ENCODE data around the gene PRR15L.
"Not testable (repeated sequence)": the region's sequence is repeated elsewhere in the genome, so short reads cannot be mapped to it uniquely, and the experiment has no call there.

Gene PRR15L

DNA sequence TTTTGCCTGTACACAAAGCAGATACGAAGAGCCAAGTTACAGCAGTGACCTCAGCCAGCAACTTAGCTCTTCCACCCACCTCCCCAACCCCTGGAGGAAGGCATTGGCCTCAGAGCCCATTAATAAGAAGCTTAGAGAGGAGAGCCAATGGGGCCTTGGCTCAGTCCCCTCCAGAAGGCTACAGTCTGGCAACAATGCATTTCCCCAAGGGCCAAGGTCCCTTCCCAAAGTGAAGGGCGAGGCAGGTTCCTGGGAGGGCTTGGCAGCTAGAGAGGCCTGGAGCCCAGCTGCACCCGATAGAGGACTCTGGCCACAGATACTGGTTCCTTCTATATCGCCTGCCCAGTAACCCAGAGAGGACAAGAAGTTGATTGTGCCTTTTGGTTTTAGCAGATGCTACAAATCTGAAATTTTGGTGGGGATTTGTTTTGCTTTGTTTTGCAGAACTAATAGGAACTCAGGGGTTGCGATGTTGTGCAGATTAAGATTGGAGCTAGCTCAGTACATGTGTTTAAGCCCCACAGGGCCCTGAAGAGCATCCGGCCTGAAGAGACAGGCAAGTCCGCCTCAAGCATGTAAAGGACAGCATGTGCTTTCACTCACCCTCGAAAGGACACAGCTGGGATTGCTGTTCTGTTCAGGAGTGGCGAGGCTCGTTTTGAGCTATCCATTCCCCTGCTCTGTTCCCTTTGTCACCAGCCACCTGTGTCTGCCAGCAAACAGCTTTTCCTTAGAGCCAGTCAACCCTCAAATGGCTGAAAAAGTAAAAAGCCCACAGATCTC is 28.3 kb downstream of the PRR15L start:
- no peak for DNase-seq

- no peak for DNase-seq
Measured at GRCh38 chr17:47928415-47928814, 29.3 kb downstream of the PRR15L start.

DNA sequence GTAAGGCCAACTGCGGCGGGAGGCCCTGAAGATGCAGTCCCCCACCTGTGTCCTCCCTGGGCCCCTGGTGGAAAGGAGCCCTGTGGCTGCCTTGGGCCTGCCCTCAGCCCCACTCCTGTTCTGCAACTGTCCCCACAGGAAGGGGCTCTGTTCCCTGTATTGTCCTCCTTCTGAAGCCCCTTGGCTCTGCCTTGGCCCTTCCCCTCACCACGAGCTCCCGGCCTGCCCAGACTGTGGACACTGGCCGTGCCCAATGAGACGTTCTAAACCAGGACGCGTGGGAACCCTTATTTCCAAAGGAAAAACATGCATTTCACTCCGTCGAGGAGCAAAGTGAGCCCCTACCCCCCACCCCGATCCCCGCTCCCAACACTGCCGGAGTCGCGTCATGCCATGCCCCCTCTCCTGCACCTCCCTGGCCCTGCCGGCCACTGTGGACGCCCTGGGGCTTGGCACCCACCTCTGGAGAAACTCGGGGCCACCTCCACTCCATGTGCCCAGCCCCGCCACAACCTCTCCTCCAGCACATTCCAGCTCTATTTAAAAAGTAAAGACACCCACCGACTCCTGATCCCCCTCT is 29.8 kb downstream of the PRR15L start:
- no peak for DNase-seq

GRCh38 chr17:47925678-47925988 is 32.0 kb downstream of the PRR15L start:
- DNase-seq, result no peak

GRCh38 chr17:47924785-47925677 is 32.7 kb downstream of the PRR15L start:
- DNase-seq, result no peak

GRCh38 chr17:47919889-47920288 is 37.8 kb downstream of the PRR15L start:
- not testable (repeated sequence) for DNase-seq

DNA sequence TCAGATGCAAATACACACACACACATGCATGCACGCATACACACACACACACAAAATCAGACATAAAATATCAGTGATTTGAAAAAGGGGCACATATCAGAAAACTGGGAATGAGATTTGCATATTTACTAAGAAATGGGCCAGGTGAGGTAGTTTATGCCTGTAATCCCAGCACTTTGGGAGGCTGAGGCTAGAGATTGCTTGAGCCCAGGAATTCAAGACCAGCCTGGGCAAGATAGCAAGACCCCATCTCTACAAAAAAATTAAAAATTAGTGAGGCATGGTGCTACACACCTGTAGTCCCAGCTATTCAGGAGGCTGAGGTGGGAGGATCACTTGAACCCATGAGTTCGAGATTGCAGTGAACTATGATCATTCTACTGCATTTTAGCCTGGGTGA is 38.7 kb downstream of the PRR15L start:
- no peak for DNase-seq

GRCh38 chr17:47918006-47918405 is 39.7 kb downstream of the PRR15L start:
- no peak for DNase-seq

GRCh38 chr17:47917581-47917980 is 40.1 kb downstream of the PRR15L start:
- DNase-seq, result no peak

DNA sequence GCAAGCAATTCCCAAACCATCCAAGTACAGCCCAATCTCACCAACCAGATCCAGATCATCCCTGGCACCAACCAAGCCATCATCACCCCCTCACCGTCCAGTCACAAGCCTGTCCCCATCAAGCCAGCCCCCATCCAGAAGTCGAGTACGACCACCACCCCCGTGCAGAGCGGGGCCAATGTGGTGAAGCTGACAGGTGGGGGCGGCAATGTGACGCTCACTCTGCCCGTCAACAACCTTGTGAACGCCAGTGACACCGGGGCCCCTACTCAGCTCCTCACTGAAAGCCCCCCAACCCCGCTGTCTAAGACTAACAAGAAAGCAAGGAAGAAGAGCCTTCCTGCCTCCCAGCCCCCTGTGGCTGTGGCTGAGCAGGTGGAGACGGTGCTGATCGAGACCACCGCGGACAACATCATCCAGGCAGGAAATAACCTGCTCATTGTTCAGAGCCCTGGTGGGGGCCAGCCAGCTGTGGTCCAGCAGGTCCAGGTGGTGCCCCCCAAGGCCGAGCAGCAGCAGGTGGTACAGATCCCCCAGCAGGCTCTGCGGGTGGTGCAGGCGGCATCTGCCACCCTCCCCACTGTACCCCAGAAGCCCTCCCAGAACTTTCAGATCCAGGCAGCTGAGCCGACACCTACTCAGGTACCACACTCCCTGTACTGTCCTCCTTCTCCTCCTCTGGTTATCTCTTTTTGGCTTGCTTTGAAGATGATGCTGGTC is 41.0 kb downstream of the PRR15L start:
- DNase-seq, result no peak

DNA sequence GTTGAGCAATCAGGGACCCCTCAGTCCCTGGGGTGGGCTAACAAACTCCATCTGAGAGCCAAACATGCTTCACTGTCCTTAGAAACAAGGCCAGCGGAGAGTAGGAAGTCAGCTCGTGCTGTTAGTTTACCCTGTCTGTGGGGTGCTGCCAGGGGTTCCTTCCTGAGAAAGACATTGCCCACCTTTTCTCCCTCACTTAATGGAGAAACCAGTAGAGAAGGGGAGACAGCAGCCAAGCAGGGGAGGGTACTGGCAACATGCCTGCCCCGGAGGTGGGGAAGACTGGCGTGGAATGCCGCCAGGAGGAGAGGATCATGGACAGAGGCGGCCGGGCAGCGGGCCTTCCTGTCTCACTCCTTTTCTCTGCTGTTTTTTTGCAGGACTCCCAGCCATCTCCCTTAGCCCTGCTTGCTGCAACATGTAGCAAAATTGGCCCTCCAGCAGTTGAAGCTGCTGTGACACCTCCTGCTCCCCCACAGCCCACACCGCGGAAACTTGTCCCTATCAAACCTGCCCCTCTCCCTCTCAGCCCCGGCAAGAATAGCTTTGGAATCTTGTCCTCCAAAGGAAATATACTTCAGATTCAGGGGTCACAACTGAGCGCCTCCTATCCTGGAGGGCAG is 41.8 kb downstream of the PRR15L start:
- DNase-seq, result no peak

- no peak for DNase-seq
Measured at GRCh38 chr17:47914306-47914948, 43.3 kb downstream of the PRR15L start.

DNA sequence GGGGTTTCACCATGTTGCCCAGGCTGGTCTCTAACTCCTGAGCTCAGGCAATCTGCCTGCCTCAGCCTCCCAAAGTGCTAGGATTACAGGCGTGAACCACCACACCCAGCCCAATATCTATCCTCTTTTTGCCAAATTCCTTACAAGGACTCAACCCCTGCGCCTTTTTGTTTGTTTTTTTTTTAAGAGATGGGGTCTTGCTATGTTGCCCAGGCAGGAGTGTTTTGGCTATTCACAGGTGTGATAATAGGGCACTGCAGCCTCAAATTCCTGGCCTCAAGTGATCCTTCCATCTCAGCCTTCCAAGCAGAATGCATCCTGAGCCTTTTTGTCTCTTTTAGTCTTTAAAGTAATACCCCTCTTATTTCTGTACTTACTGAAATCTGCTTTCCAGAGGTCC is 44.6 kb downstream of the PRR15L start:
- DNase-seq, result no peak

GRCh38 chr17:47907932-47908562 is 49.6 kb downstream of the PRR15L start:
- no peak for DNase-seq

GRCh38 chr17:47906443-47906842 is 51.2 kb downstream of the PRR15L start:
- no peak for DNase-seq

GRCh38 chr17:47905221-47905733 is 52.4 kb downstream of the PRR15L start:
- DNase-seq, result no peak

DNA sequence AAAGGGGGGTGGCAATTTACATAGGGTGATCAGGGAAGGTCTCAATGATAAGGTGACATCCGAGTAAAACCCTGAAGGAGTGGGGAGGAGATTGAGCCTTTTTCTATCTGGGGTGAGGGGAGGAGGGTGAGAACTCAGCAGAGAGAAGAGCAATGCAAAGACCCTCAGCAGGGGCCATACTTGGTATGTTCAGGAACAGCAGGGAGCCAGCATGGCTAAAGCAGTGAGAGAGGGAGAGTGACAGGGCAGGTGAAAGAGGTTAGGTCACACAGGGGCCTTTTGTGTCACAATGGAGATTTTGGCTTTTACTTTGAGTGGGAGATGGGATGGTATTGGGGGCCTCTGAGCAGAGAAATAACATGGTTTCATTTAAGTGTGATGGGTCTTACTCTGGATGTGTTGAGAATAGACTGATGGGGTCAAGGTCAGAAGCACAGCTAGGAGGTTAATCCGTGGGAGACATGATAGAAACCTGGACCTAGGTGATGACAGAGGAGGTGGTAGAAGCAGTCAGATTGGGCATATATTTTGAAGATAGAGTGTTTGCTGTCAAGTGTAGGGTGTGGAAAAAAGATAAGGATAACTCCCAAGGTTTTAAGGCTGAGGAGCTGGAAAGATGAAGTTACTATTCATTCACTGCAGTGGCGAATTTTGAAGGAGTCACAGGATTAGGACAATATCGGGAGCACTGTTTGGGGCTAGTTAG is 55.5 kb downstream of the PRR15L start:
- DNase-seq, result no peak
